IPS-NIHi11 (cell line): ENCODE measurements around the gene MRPL52.
"Not testable (repeated sequence)": the region's sequence is repeated elsewhere in the genome, so short reads cannot be mapped to it uniquely, and the experiment has no call there.

Experiments used
- DNase-seq: peaks from one replicate; pipeline ENCODE4 v3.0.0; 2012; ENCODE audit warnings: mixed read lengths, low spot score

MRPL52 gene

GRCh38 chr14:22839159-22839779 is 9.6 kb downstream of the MRPL52 start:
- no peak for DNase-seq

- DNase-seq, result no peak
Measured at GRCh38 chr14:22841311-22841710, 11.6 kb downstream of the MRPL52 start.

- DNase-seq, result no peak
Measured at GRCh38 chr14:22841769-22842168, 12.1 kb downstream of the MRPL52 start.

GRCh38 chr14:22842211-22843122 is 12.8 kb downstream of the MRPL52 start:
- no peak for DNase-seq

- no peak for DNase-seq
Measured at GRCh38 chr14:22843123-22843925, 13.6 kb downstream of the MRPL52 start.

GRCh38 chr14:22844221-22845102 is 14.8 kb downstream of the MRPL52 start:
- no peak for DNase-seq

- DNase-seq, result no peak
Measured at GRCh38 chr14:22845103-22845394, 15.4 kb downstream of the MRPL52 start.

GRCh38 chr14:22845821-22846625 is 16.3 kb downstream of the MRPL52 start:
- no peak for DNase-seq

GRCh38 chr14:22846811-22847307 is 17.2 kb downstream of the MRPL52 start:
- DNase-seq, result no peak

GRCh38 chr14:22847661-22848341 is 18.1 kb downstream of the MRPL52 start:
- peak; percentile 54 for DNase-seq

GRCh38 chr14:22848351-22849164 is 18.9 kb downstream of the MRPL52 start:
- DNase-seq, result no peak

GRCh38 chr14:22849212-22849819 is 19.6 kb downstream of the MRPL52 start:
- DNase-seq, result no peak

- DNase-seq, result no peak
Measured at GRCh38 chr14:22850944-22851764, 21.5 kb downstream of the MRPL52 start.

GRCh38 chr14:22852178-22852577 is 22.5 kb downstream of the MRPL52 start:
- not testable (repeated sequence) for DNase-seq

GRCh38 chr14:22852599-22852939 is 22.9 kb downstream of the MRPL52 start:
- DNase-seq, result no peak

GRCh38 chr14:22852940-22853767 is 23.5 kb downstream of the MRPL52 start:
- DNase-seq, result peak; percentile 87

- DNase-seq, result not testable (repeated sequence)
Measured at GRCh38 chr14:22854296-22854695, 24.6 kb downstream of the MRPL52 start.
